Right atrium auricular region (tissue), 2 donors: ENCODE results near the gene EPSTI1. TPM values are rescaled to one million over a fixed set of nuclear protein-coding genes. Genes with fewer than 3 reads are reported as not detected.
A peak's percentile ranks its signal among the peaks of the same experiment; 100 is the strongest.
"Not testable (repeated sequence)": the region's sequence is repeated elsewhere in the genome, so short reads cannot be mapped to it uniquely, and the experiment has no call there.

Experiments used
- DNase-seq: peaks from one replicate; pipeline ENCODE4 v3.0.0-alpha.2; 2019; ENCODE audit warnings: low spot score
- H3K27ac ChIP-seq, 2 donors: fragments of 200-600 bp; sonication (generic); 1 replicate in 1 of 2; 2 replicates in 1 of 2; pipeline ENCODE4 v1.5.1; 2016 to 2019
- H3K27me3 ChIP-seq, 2 donors: fragments of 200-600 bp; sonication (generic); one replicate each; pipeline versions ENCODE4 v1.5.1 to v1.6.0; 2017 to 2019
- H3K36me3 ChIP-seq: fragments of 200-600 bp; sonication (generic); one replicate; pipeline ENCODE4 v1.5.1; 2016
- H3K4me1 ChIP-seq, 2 donors: fragments of 200-600 bp; sonication (generic); one replicate each; pipeline versions ENCODE4 v1.5.1 to v1.6.0; 2017 to 2019
- H3K4me3 ChIP-seq, 2 donors: fragments of 200-600 bp; sonication (generic); 1 replicate in 1 of 2; 2 replicates in 1 of 2; pipeline ENCODE4 v1.5.1; 2017 to 2019; ENCODE audit warnings: mild to moderate bottlenecking in 1 of 2, moderate library complexity in 1 of 2
- H3K9me3 ChIP-seq, 2 donors: fragments of 200-600 bp; sonication (generic); one replicate each; pipeline ENCODE4 v1.5.1; 2019
- CTCF ChIP-seq, 2 donors: fragments of 200-600 bp; sonication (generic); IDR thresholded peaks; one replicate each; pipeline ENCODE4 v1.5.1; 2019; ENCODE audit warnings: antibody characterized with exemption in 2 of 2
- total RNA-seq, 2 donors: library from RNA; depleted of rRNA; stranded (reverse); fragments of >200 nt; gene quantifications; one replicate each; pipeline ENCODE4 v1.1.0, GENCODE V29; 2016

Gene EPSTI1
- total RNA-seq, 2 donors from 2014 or later, result 3.1 to 3.9 TPM

- H3K27me3 ChIP-seq, result no peaks in the 10 kb centered on the region
- peak overlapping the region in 1 of 2 donors; percentile 24 for H3K4me3 ChIP-seq
- DNase-seq, result no peak
- no peak for TF ChIP-seq CTCF (IDR thresholded peaks at IDR 0.05)
- H3K27ac ChIP-seq, result peak overlapping the region in 1 of 2 donors; percentile 8
- H3K36me3 ChIP-seq, result no peaks in the 10 kb centered on the region
- no peaks in the 10 kb centered on the region for H3K9me3 ChIP-seq
- H3K4me1 ChIP-seq, result peaks cover 0 to 12% of the 10 kb centered on the region in 2 donors
These were observed 126.9 kb downstream of the EPSTI1 start for GRCh38 chr13:42864952-42865767.

DNA sequence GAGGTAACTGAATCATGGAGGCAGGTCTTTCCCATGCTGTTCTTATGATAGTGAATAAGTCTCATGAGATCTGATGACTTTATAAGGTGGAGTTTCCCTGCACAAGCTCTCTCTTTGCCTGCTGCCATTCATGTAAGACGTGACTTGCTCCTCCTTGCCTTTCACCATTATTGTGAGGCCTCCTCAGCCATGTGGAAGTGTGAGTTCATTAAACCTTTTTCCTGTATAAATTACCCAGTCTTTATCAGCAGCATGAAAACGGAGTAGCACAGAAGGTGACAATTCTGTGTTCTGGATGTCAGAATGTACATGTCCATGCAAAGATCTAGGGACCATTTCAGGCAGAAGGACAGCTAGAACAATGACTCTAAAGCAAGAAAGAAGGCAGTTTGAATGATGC, 129.7 kb downstream of the EPSTI1 start:
- DNase-seq, H3K9me3 ChIP-seq, H3K4me3 ChIP-seq, H3K36me3 ChIP-seq, H3K27me3 ChIP-seq, H3K27ac ChIP-seq: not testable (repeated sequence)
- H3K4me1 ChIP-seq, result peaks cover 0 to 12% of the 10 kb centered on the region in 2 donors

GRCh38 chr13:42860485-42860884, 131.6 kb downstream of the EPSTI1 start:
- TF ChIP-seq CTCF (IDR thresholded peaks at IDR 0.05), result no peak
- Histone ChIP-seq H3K4me1 (peaks cover 0 to 12% of the 10 kb centered on the region in 2 donors), H3K4me3 (no peak overlapping the region), H3K36me3 (no peaks in the 10 kb centered on the region), H3K27ac (no peak overlapping the region), H3K9me3 (no peaks in the 10 kb centered on the region), H3K27me3 (no peaks in the 10 kb centered on the region)
- DNase-seq, result no peak

GRCh38 chr13:42859760-42860159, 132.3 kb downstream of the EPSTI1 start:
- Histone ChIP-seq H3K27me3 (no peaks in the 10 kb centered on the region), H3K27ac (no peak overlapping the region), H3K4me1 (peaks cover 0 to 4% of the 10 kb centered on the region in 2 donors), H3K36me3 (no peaks in the 10 kb centered on the region), H3K9me3 (no peaks in the 10 kb centered on the region), H3K4me3 (no peak overlapping the region)
- no peak for TF ChIP-seq CTCF (IDR thresholded peaks at IDR 0.05)
- DNase-seq, result no peak

GRCh38 chr13:42855410-42855809, 136.6 kb downstream of the EPSTI1 start:
- no peak overlapping the region for H3K4me3 ChIP-seq
- no peaks in the 10 kb centered on the region for H3K36me3 ChIP-seq
- H3K27ac ChIP-seq, result no peak overlapping the region
- H3K9me3 ChIP-seq, result no peaks in the 10 kb centered on the region
- no peaks in the 10 kb centered on the region for H3K4me1 ChIP-seq
- no peak for TF ChIP-seq CTCF (IDR thresholded peaks at IDR 0.05)
- no peak for DNase-seq
- H3K27me3 ChIP-seq, result no peaks in the 10 kb centered on the region

DNA sequence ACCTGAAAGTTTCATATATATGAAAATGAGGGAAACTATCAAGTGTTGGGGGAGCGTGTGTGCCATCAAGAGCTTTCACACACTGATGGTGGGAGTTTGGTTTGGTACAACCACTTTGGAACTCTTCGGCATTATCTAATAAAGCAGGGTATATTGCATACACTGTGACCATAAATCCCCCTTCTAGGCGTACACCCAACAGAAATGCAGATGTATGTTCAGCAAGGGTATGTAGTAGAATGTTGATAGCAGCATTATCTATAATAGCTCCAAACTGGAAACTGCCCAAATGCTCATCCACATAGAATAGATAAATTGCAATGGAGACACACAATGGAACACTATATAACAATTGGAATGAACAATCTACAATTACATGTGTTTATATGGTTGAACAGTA, 139.9 kb downstream of the EPSTI1 start:
- Histone ChIP-seq H3K36me3 (no peaks in the 10 kb centered on the region), H3K27me3 (no peaks in the 10 kb centered on the region), H3K27ac (no peak overlapping the region), H3K9me3 (no peaks in the 10 kb centered on the region), H3K4me3 (no peak overlapping the region), H3K4me1 (no peaks in the 10 kb centered on the region)
- TF ChIP-seq CTCF (IDR thresholded peaks at IDR 0.05), result no peak
- no peak for DNase-seq
